Stimulated activated naive CD4-positive, alpha-beta T cell (primary cell): ENCODE results near the gene DPH7.
"Not testable (repeated sequence)": the region's sequence is repeated elsewhere in the genome, so short reads cannot be mapped to it uniquely, and the experiment has no call there.

Source experiments
- DNase-seq, 6 experiments: peaks; one replicate each; lab custom pipeline; 2025; lab: John Stamatoyannopoulos, UW

The DPH7 gene

GRCh38 chr9:137606005-137606621 is 27.4 kb upstream of the DPH7 start:
- DNase-seq = peak in 3 of 6 experiments; percentile 26 to 48 (median 32)

GRCh38 chr9:137605121-137606004 is 26.6 kb upstream of the DPH7 start, which contains the start of gene ARRDC1:
TSS of gene ARRDC1 (plus strand) at chr9:137605686. CDS start at chr9:137605718, 32 bp downstream.
- DNase-seq = peak; percentile 91 to 100 (median 95)

DNA sequence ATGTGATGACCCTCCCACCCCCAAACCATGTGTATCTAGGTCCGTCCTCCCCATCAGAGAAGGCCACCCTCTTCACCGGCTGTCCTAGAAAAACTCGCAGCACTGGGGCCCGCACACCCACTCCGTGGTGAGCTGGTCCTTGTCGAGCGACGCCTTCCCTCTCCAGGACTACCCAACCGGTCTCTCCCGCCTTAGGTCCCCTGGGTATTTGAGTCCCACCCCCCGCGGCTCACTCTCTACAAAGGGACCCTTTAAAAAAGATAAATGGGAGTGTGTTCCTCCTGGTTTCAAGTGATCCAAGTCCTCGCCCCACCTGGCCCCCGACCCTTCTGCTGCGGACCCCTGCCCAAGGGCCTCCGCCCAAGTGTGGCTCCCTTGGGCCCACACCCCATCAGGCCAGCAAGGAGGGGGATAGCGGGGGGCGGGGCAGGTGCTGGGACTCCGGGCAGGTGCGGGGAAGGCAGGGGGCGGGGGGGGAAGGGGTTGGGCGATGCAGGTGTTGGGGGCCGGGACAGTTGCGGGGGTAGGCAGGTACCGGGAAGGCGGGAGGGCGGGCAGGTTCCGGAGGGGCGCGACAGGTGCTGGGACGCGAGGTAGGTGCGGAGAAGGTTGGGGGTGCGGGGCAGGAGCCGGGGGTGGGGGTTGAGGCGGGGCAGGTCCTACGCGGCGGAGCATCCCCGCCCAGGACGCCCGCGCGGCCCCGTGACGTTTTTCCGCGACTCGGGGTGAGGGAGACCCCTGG is 25.8 kb upstream of the DPH7 start:
- no peak for DNase-seq

GRCh38 chr9:137603879-137604278 is 25.2 kb upstream of the DPH7 start:
- DNase-seq = no peak

- DNase-seq = no peak
These were observed 23.9 kb upstream of the DPH7 start for GRCh38 chr9:137602661-137603060.

DNA sequence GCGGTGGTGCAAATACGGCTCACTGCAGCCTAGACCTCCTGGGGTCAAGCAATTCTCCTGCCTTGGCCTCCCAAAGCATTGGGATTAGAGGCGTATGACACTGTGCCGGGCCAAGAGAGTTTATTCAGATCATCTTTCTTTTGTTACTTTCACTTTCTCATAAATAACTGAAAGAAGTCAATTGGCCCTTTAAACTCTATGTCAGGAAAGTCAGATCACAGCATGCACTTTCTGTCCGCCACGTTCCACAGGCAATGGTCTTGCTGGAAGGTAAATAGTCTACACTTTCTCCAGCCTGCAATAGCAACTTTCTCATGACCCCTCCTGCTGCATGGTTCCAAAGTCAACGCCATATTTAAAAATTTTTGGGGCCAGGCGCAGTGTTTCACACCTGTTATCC is 20.2 kb upstream of the DPH7 start:
- no peak for DNase-seq

DNA sequence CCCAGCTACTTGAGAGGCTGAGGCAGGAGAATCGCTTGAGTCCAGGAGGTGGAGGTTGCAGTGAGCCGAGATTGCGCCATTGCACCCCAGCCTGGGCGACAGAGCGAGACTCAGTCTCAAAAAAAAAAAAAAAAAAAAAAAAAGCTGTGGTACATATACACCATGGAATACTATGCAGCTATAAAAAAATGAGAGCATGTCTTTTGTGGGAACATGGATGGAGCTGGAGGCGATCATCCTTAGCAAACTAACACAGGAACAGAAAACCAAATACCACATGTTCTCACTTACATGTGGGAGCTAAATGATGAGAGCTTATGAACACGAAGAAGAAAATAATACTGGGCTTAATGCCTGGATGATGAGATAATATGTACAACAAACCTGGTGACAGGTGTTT is 17.9 kb upstream of the DPH7 start:
- not testable (repeated sequence) for DNase-seq

GRCh38 chr9:137593176-137593575 is 14.5 kb upstream of the DPH7 start:
- no peak for DNase-seq

DNA sequence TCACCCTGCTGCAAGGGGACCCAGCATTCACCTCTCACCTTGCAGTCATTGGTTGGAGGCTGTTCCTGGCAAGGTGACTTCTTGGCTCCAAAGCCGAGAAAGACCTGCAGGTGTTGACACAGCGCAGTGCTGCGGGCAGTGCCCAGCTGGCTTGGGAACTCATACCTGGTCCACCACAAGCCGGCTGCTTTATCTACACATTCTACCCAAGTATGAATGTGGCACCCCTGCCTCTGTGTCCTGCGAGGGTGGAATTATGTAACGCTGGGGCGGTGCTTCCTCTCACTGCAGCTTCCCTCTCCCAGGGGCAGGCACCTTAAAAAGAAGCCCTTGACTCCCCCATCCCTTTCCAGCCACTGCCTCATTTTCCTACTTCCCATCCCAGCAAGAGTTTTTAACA is 14.0 kb upstream of the DPH7 start:
- no peak for DNase-seq

DNA sequence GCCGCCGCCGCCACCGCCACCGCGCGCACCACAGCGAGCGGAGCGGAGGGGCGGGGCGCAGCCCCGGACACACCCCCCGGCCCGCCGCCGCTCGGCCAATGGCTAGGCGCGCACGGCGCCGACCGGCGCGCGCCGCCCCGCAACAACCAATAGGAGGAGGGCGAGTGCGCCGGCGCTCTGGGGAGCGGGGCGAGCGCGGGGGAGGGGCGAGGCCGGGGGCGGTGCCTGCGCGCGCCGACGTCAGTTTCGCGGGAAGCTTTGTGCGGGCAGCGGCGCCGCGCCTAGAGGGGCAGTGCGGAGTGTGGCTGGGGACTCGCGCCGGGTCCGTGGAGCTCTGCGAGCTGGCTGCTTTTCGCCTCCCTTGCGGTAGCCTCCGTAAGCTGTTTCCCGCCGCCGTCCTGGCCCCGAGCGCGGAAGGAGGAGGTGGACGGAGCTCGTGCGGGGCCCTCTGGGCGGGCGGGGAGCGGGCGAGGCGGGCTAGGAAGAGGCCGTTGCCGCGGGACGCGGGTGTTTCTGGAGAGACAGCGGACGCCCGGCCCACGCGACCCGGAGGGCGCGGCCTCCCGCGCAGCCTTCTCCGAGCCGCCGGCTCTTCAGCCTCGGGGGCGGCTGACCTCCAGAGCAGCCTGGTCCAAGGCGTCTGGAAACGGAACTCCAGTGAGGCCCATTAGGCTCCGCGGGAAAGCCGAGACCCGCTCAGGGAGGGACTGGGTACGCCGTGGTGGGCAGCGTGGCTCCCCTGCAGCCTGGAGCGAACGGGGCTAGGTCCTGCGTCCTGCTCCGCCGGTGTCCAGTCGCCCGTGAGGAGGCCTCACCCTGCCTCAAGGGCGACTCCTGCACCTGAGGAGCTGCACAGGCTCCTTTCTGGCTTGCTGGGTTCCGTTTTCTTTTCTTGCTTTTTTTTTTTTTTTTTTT is 12.0 kb upstream of the DPH7 start, which contains the start of gene ZMYND19:
Gene ZMYND19 (minus strand): TSS at position 44 of the 915 bp plus-strand sequence. CDS start 249 bp downstream, outside the sequence.
- peak; percentile 82 to 93 (median 88) for DNase-seq

DNA sequence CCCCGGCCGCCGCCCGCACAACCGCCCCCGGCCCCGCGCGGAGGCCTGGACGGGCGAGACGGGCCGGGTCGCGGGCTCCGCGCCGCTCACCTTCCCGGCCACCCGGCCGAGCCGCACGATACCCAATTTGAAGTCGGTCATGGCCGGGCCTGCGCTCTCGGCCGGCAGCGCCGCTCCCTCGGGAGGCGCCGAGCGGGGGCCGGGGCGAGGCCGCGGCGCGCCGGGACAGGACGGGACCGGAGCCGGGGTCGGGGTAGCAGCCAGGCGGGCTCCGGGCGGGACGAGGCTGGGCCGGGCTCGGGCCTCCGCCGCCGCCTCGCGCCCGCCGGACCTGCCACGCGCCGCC is 11.4 kb upstream of the DPH7 start:
- DNase-seq = no peak

- DNase-seq = peak in 1 of 6 experiments; percentile 9
These were observed 10.9 kb upstream of the DPH7 start for GRCh38 chr9:137589441-137590122.

DNA sequence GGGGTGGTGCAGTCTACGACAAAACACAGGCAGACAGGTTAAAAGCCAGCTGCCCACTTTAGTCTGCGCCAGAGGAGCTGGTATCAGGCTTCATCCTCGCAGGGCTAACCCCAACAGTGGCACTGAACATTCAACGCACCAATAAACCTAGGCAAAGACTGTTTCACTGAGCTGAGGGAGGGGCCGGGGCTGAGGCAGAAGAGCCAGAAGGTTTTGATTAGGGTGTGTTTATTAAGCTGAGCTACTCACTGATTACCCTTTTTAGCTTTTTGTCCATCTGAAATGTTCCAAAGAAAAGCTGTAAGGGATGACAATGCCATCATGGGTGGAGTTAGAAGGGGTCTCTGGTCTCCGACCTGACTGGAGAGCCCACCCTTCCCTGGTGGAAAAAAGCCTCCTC is 10.2 kb upstream of the DPH7 start:
- DNase-seq = no peak

DNA sequence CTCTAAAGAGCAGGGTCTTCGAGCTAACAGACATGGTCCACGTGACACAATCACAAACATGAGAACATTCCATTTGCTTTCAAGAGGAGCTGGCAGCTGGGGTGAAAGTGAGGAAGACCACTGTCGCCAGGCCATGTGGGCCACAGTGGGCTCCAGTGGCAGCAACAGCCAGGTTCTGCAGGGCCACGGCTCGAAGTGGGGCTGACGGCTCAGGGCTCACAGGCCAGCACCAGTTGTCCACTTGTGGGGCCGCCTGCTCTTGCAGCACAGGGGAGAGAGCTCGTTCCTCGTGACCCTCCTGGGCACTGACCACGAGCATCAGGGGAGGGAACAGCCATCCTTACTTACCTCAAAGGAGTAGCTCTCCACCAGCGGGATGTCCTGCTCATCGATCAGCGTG is 9.6 kb upstream of the DPH7 start:
- DNase-seq = no peak

DNA sequence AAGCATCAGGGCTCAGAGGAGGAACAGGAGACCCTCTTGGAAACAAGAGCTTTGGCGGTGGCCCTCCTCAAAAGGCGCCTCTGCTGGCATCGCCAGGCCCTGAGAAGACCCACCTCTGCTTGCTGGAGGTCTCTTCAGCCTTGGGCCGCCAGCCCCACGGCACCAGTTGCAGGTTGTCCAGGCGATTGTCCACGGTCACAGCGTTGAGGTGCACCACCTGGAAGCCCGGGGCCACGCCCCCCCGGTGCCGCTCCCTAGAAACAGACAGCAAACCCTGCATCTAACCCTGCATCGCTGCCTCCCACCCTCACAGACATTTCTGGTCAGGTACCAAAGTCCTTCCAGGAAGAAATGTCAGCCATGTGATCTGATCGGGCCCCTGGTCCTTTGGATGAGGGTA is 8.1 kb upstream of the DPH7 start:
- DNase-seq = no peak

GRCh38 chr9:137583957-137584356 is 5.2 kb upstream of the DPH7 start:
- DNase-seq = no peak

- DNase-seq = no peak
These were observed 4.6 kb upstream of the DPH7 start for GRCh38 chr9:137583347-137583746.

DNA sequence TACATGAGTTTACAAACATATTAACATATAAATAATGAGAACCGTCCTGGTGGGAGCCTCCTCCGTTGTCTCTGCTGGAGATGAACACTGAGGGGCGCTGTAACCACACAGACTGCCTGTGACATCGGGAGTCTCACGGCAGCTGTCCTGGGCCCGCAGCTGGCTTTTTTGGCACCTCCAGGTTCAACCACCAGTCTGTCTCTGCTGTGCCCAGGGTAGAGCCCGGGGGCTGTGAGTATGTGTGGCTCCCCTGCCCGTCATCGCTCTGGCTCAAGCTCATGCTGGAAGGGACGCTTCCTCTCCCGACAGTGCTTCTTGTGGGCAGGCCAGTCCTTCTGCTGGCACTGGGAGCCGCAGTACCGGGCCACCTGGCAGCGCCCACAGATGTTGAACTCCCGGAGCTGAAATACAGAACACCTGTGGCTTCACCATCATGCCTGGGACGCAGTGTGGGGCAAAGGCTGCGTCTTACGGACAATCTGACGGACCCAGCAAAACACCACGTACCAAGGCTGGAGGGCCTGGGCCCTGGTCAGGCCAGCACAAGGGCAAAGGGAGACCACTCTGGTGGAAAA is 3.6 kb upstream of the DPH7 start:
- DNase-seq = peak in 2 of 6 experiments; percentile 6 to 19

GRCh38 chr9:137581361-137582285 is 2.9 kb upstream of the DPH7 start:
- no peak for DNase-seq
